HCT116 (cell line): ENCODE results near the gene YTHDC2.

Experiments used
- EGR1 ChIP-seq: IDR thresholded peaks from 2 replicates; pipeline ENCODE4 v1.6.1; 2012; ENCODE audit warnings: low read depth
- EZH2phosphoT487 ChIP-seq: fragments of 200-600 bp; IDR thresholded peaks from 2 replicates; pipeline ENCODE4 v1.6.1; 2018; ENCODE audit warnings: antibody characterized with exemption, borderline replicate concordance
- JUND ChIP-seq: IDR thresholded peaks from 2 replicates; pipeline ENCODE4 v1.6.1; 2012
- POLR2A ChIP-seq: IDR thresholded peaks from 2 replicates; pipeline ENCODE4 v1.7.0; 2011; ENCODE audit warnings: borderline replicate concordance; ENCODE audit not compliant: insufficient read depth, insufficient read length; ENCODE audit errors: extremely low read depth
- POLR2AphosphoS5 ChIP-seq: IDR thresholded peaks from 2 replicates; pipeline ENCODE4 v1.6.1; 2011; ENCODE audit warnings: mild to moderate bottlenecking, low read depth, low read length, moderate library complexity
- RAD21 ChIP-seq: IDR thresholded peaks from 2 replicates; pipeline ENCODE4 v1.6.1; 2012; ENCODE audit warnings: low read depth, mild to moderate bottlenecking
- SIN3A ChIP-seq: IDR thresholded peaks from 2 replicates; pipeline ENCODE4 v1.6.1; 2012; ENCODE audit warnings: low read depth
- SRF ChIP-seq: IDR thresholded peaks from 2 replicates; pipeline ENCODE4 v1.6.1; 2012; ENCODE audit warnings: low read depth
- TF ChIP-seq, protein P1 (sequence below), 3 experiments: fragments of 200-600 bp in 1 of 3; sonication (generic) in 1 of 3; IDR thresholded peaks in 2 of 3; conservative IDR thresholded peaks in 1 of 3; 2 replicates each; pipeline ENCODE4 v1.5.1; 2012 to 2017; ENCODE audit warnings: low read depth in 2 of 3, low read length in 2 of 3, antibody characterized with exemption in 1 of 3, borderline replicate concordance in 1 of 3, control low read depth in 1 of 3, mild to moderate bottlenecking in 1 of 3, mixed read lengths in 1 of 3, mixed run types in 1 of 3, moderate library complexity in 1 of 3; ENCODE audit not compliant: insufficient read depth in 1 of 3
- TF ChIP-seq, protein P2 (sequence below): IDR thresholded peaks from 2 replicates; pipeline ENCODE4 v1.6.1; 2012

DNA sequence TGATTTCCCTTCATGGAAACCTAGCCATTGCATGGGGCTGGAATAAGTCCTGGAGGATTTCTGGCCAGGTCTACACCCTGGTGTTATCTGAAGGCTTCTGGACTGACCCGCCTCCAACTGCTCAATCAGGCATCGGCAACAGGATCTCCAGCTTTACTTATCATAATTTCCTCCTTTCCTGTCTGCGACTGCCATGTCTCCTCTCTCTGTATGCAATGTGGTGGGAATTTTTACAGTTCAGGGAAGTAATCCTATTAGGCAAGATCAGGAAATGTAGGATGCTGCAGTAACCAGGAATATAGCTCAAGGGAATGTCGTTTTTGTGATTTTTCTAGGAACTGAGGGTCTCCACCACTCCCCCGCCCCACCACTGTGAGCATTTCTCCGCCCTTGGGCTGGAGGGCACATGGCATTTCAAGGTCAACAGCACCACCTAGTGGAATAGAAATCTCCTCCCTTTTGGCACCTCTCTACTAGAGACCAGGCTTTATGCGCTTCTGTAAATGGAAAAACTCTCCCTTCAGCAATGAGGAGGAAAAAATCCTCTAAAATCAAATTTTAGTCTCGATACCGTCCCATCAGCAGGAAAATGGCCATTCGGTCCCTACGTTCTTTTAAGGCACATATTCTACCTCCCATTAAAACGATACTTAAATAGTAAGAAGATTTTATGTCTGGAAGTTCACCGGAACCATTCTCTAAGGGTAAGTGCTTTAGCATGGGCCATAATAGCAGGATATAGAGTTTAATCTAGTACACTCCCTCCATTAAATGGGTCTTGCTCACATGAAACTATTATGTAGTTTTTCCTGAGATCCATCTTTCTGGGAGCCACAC lies 93.0 kb downstream of the YTHDC2 start:
- TF ChIP-seq, protein P1, sequence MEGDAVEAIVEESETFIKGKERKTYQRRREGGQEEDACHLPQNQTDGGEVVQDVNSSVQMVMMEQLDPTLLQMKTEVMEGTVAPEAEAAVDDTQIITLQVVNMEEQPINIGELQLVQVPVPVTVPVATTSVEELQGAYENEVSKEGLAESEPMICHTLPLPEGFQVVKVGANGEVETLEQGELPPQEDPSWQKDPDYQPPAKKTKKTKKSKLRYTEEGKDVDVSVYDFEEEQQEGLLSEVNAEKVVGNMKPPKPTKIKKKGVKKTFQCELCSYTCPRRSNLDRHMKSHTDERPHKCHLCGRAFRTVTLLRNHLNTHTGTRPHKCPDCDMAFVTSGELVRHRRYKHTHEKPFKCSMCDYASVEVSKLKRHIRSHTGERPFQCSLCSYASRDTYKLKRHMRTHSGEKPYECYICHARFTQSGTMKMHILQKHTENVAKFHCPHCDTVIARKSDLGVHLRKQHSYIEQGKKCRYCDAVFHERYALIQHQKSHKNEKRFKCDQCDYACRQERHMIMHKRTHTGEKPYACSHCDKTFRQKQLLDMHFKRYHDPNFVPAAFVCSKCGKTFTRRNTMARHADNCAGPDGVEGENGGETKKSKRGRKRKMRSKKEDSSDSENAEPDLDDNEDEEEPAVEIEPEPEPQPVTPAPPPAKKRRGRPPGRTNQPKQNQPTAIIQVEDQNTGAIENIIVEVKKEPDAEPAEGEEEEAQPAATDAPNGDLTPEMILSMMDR (IDR thresholded peaks at IDR 0.05 in 2 of 3, conservative IDR thresholded peaks at IDR 0.05 in 1 of 3; ENCODE audit: borderline replicate concordance in 1 of 3, insufficient read depth in 1 of 3, low read depth in 2 of 3, low read length in 2 of 3) = peak; percentile 70 to 93 (median 78); a peak in 5 of 6 replicates
- TF ChIP-seq RAD21 (peak; percentile 96), POLR2A (no peak), EZH2phosphoT487 (no peak), JUND (no peak), POLR2AphosphoS5 (no peak), EGR1 (no peak), SRF (no peak), SIN3A (no peak)
- TF ChIP-seq, protein P2, sequence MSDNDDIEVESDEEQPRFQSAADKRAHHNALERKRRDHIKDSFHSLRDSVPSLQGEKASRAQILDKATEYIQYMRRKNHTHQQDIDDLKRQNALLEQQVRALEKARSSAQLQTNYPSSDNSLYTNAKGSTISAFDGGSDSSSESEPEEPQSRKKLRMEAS = no peak
